Breast epithelium (tissue), 3 donors: ENCODE results near the gene KRT39.

Experiments
- CTCF ChIP-seq, 3 donors: fragments of 450-650 bp; IDR thresholded peaks; one replicate each; pipeline ENCODE4 v1.5.1; 2016 to 2017; ENCODE audit warnings: antibody characterized with exemption in 3 of 3, mild to moderate bottlenecking in 3 of 3, moderate library complexity in 3 of 3
- POLR2AphosphoS5 ChIP-seq, 3 donors: sonication (generic); formaldehyde crosslinking; IDR thresholded peaks; one replicate each; pipeline ENCODE4 v1.6.1; 2017; ENCODE audit warnings: antibody characterized with exemption in 3 of 3

GRCh38 chr17:40992666-40993065, 25.9 kb upstream of the KRT39 start:
- TF ChIP-seq CTCF (IDR thresholded peaks at IDR 0.05) (no peak), POLR2AphosphoS5 (IDR thresholded peaks at IDR 0.05) (no peak)
